Astrocyte (in vitro differentiated cells and primary cell): ENCODE data around the gene ZBTB47.

Experiments
- EZH2 ChIP-seq: IDR thresholded peaks from 2 replicates; pipeline ENCODE4 v1.6.1; 2012; ENCODE audit warnings: mild to moderate bottlenecking, low read length, inconsistent platforms; ENCODE audit not compliant: insufficient read depth
- TF ChIP-seq, protein P1 (sequence below): IDR thresholded peaks from 2 replicates; pipeline ENCODE4 v1.5.1; 2011; ENCODE audit warnings: low read depth, mild to moderate bottlenecking, inconsistent platforms, low read length, moderate library complexity; ENCODE audit not compliant: insufficient read depth

- TF ChIP-seq, protein P1, sequence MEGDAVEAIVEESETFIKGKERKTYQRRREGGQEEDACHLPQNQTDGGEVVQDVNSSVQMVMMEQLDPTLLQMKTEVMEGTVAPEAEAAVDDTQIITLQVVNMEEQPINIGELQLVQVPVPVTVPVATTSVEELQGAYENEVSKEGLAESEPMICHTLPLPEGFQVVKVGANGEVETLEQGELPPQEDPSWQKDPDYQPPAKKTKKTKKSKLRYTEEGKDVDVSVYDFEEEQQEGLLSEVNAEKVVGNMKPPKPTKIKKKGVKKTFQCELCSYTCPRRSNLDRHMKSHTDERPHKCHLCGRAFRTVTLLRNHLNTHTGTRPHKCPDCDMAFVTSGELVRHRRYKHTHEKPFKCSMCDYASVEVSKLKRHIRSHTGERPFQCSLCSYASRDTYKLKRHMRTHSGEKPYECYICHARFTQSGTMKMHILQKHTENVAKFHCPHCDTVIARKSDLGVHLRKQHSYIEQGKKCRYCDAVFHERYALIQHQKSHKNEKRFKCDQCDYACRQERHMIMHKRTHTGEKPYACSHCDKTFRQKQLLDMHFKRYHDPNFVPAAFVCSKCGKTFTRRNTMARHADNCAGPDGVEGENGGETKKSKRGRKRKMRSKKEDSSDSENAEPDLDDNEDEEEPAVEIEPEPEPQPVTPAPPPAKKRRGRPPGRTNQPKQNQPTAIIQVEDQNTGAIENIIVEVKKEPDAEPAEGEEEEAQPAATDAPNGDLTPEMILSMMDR = no peak
- TF ChIP-seq EZH2 = no peak
Observed at GRCh38 chr3:42652611-42653302, 740 bp upstream of the ZBTB47 start.
